H1 (cell line): Measurements from ENCODE around the gene PRRC1. TPM values are rescaled to one million over a fixed set of nuclear protein-coding genes. Genes with fewer than 3 reads are reported as not detected.

Source experiments
- CTCF ChIA-PET: fragments of 300-600 bp; sonication (Branson Sonifier 250); formaldehyde crosslinking; loops from one replicate; lab custom pipeline; 2021; ENCODE audit not compliant: partially characterized antibody; lab: Charles Lee
- POLR2A ChIA-PET: fragments of 300-600 bp; sonication (Branson Sonifier 250); formaldehyde crosslinking; loops from one replicate; lab custom pipeline; 2021; ENCODE audit warnings: inconsistent platforms; ENCODE audit not compliant: partially characterized antibody; lab: Charles Lee
- DNase-seq, 2 experiments: peaks; one replicate each; pipeline versions ENCODE4 v3.0.0 to v3.0.0-alpha.2; 2010 to 2022; ENCODE audit warnings: low spot score in 2 of 2, low read depth in 1 of 2, mixed read lengths in 1 of 2
- FAIRE-seq: peaks from 2 replicates; lab custom pipeline; 2011; peaks lifted over from hg19 to GRCh38; lab: Jason Lieb, UNC
- H2AFZ ChIP-seq: 2 replicates; pipeline ENCODE4 v1.8.1; 2012; ENCODE audit warnings: low read length, inconsistent platforms
- H2AK5ac ChIP-seq: 2 replicates; pipeline ENCODE4 v1.6.1; 2013; ENCODE audit warnings: low read depth, low read length
- H2BK120ac ChIP-seq: replicated peaks from 2 replicates; pipeline ENCODE3; 2013; ENCODE audit warnings: low read depth, low read length, inconsistent platforms
- H2BK12ac ChIP-seq: 2 replicates; pipeline ENCODE4 v1.6.1; 2013; ENCODE audit warnings: low read depth, low read length
- H2BK15ac ChIP-seq: 2 replicates; pipeline ENCODE4 v1.6.1; 2013; ENCODE audit warnings: low read length
- H2BK20ac ChIP-seq: 2 replicates; pipeline ENCODE4 v1.6.1; 2013; ENCODE audit warnings: low read length
- H2BK5ac ChIP-seq: 2 replicates; pipeline ENCODE4 v1.6.1; 2013; ENCODE audit warnings: low read depth, low read length
- H3K14ac ChIP-seq: 2 replicates; pipeline ENCODE4 v1.6.1; 2013; ENCODE audit warnings: inconsistent platforms; ENCODE audit not compliant: insufficient read length
- H3K18ac ChIP-seq: 2 replicates; pipeline ENCODE4 v1.6.1; 2013; ENCODE audit warnings: low read length; ENCODE audit errors: extremely low read depth
- H3K23ac ChIP-seq: 2 replicates; pipeline ENCODE4 v1.6.1; 2013; ENCODE audit warnings: inconsistent platforms; ENCODE audit not compliant: insufficient read length
- H3K23me2 ChIP-seq: 2 replicates; pipeline ENCODE4 v1.6.1; 2013; ENCODE audit warnings: low read depth, low read length
- H3K27ac ChIP-seq: 2 replicates; pipeline ENCODE4 v1.6.1; 2011; ENCODE audit warnings: low read depth, low read length, inconsistent platforms
- H3K27me3 ChIP-seq, 4 experiments: replicated peaks in 1 of 4; 1 replicate in 1 of 4; 2 replicates in 3 of 4; pipeline versions ENCODE4 v1.6.1 to v1.8.1; 2011 to 2013; ENCODE audit warnings: low read length in 3 of 4, mild to moderate bottlenecking in 3 of 4, inconsistent platforms in 2 of 4, mixed read lengths in 2 of 4, moderate library complexity in 1 of 4; ENCODE audit not compliant: control insufficient read depth in 3 of 4, insufficient read depth in 3 of 4; ENCODE audit errors: extremely low read depth in 1 of 4
- H3K36me3 ChIP-seq, 4 experiments: 2 replicates each; pipeline versions ENCODE4 v1.6.1 to v1.8.1; 2011 to 2013; ENCODE audit warnings: mild to moderate bottlenecking in 4 of 4, low read length in 3 of 4, moderate library complexity in 2 of 4, control low read depth in 1 of 4, inconsistent platforms in 1 of 4; ENCODE audit not compliant: insufficient read depth in 4 of 4, control insufficient read depth in 2 of 4
- H3K4ac ChIP-seq: replicated peaks from 2 replicates; pipeline ENCODE3; 2013; ENCODE audit warnings: low read length, low read depth, mixed read lengths, inconsistent platforms; ENCODE audit not compliant: insufficient read length
- H3K4me1 ChIP-seq, 4 experiments: replicated peaks in 1 of 4; 1 replicate in 1 of 4; 2 replicates in 3 of 4; pipeline versions ENCODE4 v1.6.1 to v1.8.1; 2011 to 2013; ENCODE audit warnings: low read length in 3 of 4, inconsistent platforms in 2 of 4, mixed read lengths in 1 of 4; ENCODE audit not compliant: insufficient read depth in 4 of 4, control insufficient read depth in 3 of 4
- H3K4me2 ChIP-seq, 2 experiments: 2 replicates each; pipeline versions ENCODE4 v1.6.1 to v1.8.1; 2011 to 2013; ENCODE audit warnings: low read depth in 2 of 2, low read length in 2 of 2, control low read depth in 1 of 2, inconsistent platforms in 1 of 2, mild to moderate bottlenecking in 1 of 2; ENCODE audit not compliant: insufficient read depth in 1 of 2
- H3K4me3 ChIP-seq, 4 experiments: fragments of 200-600, 300-600 bp in 1 of 4; sonication (generic), shearing (Covaris generic), sonication (Bioruptor Twin) in 1 of 4; 2 replicates each; pipeline versions ENCODE4 v1.5.1 to v1.8.1; 2011 to 2016; ENCODE audit warnings: low read length in 4 of 4, low read depth in 3 of 4, control low read depth in 2 of 4, inconsistent platforms in 2 of 4, mild to moderate bottlenecking in 2 of 4, mixed read lengths in 1 of 4, moderate library complexity in 1 of 4; ENCODE audit not compliant: insufficient read depth in 2 of 4; ENCODE audit errors: extremely low read depth in 1 of 4
- H3K56ac ChIP-seq: replicated peaks from 2 replicates; pipeline ENCODE3; 2013; ENCODE audit warnings: low read depth, mild to moderate bottlenecking, mixed read lengths, low read length, inconsistent platforms; ENCODE audit not compliant: insufficient read length
- H3K79me1 ChIP-seq: 2 replicates; pipeline ENCODE4 v1.6.1; 2013; ENCODE audit warnings: low read depth, low read length, control low read depth
- H3K79me2 ChIP-seq, 2 experiments: 2 replicates each; pipeline versions ENCODE4 v1.6.1 to v1.8.1; 2012 to 2013; ENCODE audit warnings: low read length in 2 of 2, mild to moderate bottlenecking in 2 of 2, inconsistent platforms in 1 of 2; ENCODE audit not compliant: insufficient read depth in 2 of 2, control insufficient read depth in 1 of 2
- H3K9ac ChIP-seq, 4 experiments: replicated peaks in 1 of 4; 1 replicate in 1 of 4; 2 replicates in 3 of 4; pipeline versions ENCODE4 v1.6.1 to v1.8.1; 2011 to 2013; ENCODE audit warnings: low read depth in 3 of 4, low read length in 3 of 4, control low read depth in 2 of 4, mild to moderate bottlenecking in 2 of 4, moderate library complexity in 2 of 4, inconsistent platforms in 1 of 4; ENCODE audit errors: extremely low read depth in 1 of 4
- H3K9me3 ChIP-seq, 2 experiments: 2 replicates each; pipeline versions ENCODE4 v1.6.1 to v1.8.1; 2012 to 2013; ENCODE audit warnings: mild to moderate bottlenecking in 2 of 2, moderate library complexity in 2 of 2, control low read depth in 1 of 2, inconsistent platforms in 1 of 2, low read depth in 1 of 2, low read length in 1 of 2, mixed read lengths in 1 of 2; ENCODE audit not compliant: insufficient read depth in 2 of 2
- H4K20me1 ChIP-seq, 2 experiments: replicated peaks in 1 of 2; 2 replicates each; pipeline versions ENCODE3 to v1.8.1; 2011 to 2013; ENCODE audit warnings: inconsistent platforms in 2 of 2, low read length in 2 of 2, mild to moderate bottlenecking in 1 of 2; ENCODE audit not compliant: insufficient read depth in 2 of 2, control insufficient read depth in 1 of 2
- H4K5ac ChIP-seq: 2 replicates; pipeline ENCODE4 v1.6.1; 2013; ENCODE audit warnings: low read length, low read depth, mixed read lengths, inconsistent platforms; ENCODE audit not compliant: insufficient read length
- H4K8ac ChIP-seq: 2 replicates; pipeline ENCODE4 v1.8.0; 2013; ENCODE audit warnings: mild to moderate bottlenecking, moderate library complexity, low read length, inconsistent platforms; ENCODE audit not compliant: insufficient read depth; ENCODE audit errors: extremely low read depth
- H4K91ac ChIP-seq: replicated peaks from 2 replicates; pipeline ENCODE3; 2013; ENCODE audit warnings: low read length, mixed read lengths, inconsistent platforms; ENCODE audit not compliant: insufficient read length
- ATF3 ChIP-seq: IDR thresholded peaks from 2 replicates; pipeline ENCODE4 v1.6.1; 2011; ENCODE audit warnings: low read depth, mild to moderate bottlenecking, low read length; ENCODE audit not compliant: insufficient read depth
- POLR2AphosphoS5 ChIP-seq: IDR thresholded peaks from 2 replicates; pipeline ENCODE4 v1.6.1; 2011; ENCODE audit warnings: low read depth, low read length
- WGBS, 2 experiments: shearing (Covaris generic) in 1 of 2; methylation state at CpG; one replicate each; pipeline versions ENCODE4 v1.1.6 to v1.1.7; 2013 to 2015; ENCODE audit warnings: low lambda C conversion rate in 2 of 2, mixed read lengths in 2 of 2, inconsistent platforms in 1 of 2, low coverage in 1 of 2, missing lambda C conversion rate in 1 of 2; ENCODE audit not compliant: insufficient replicate concordance in 2 of 2, insufficient coverage in 1 of 2, insufficient read length in 1 of 2; ENCODE audit errors: extremely low coverage in 1 of 2, missing lambda C conversion rate in 1 of 2; 5-methylcytosine and 5-hydroxymethylcytosine counted together
- polyA plus RNA-seq, 7 experiments: library from polyadenylated mRNA; depleted of rRNA in 3 of 7; stranded (reverse) in 5 of 7; unstranded in 2 of 7; fragments of >200 nt in 5 of 7; fragments of 200-250 nt in 2 of 7; gene quantifications; 1 replicate in 5 of 7; 2 replicates in 1 of 7; 4 replicates in 1 of 7; pipeline versions ENCODE4 v1.2.1 to v1.2.3, GENCODE V29; 2011 to 2013; ENCODE audit warnings: missing spikeins in 2 of 7, mixed read lengths in 2 of 7
- total RNA-seq: library from RNA; stranded (reverse); fragmentation: NEBNext Ultra II Directional; extraction: Animal tissue kit (Norgen Biotek cat#: 25700); gene quantifications from 2 replicates; pipeline ENCODE4 v1.2.1, GENCODE V29; 2021

The PRRC1 gene
- total and polyA plus RNA-seq, 2 of the 8 experiments (the other 6 are each of a cell fraction or from before 2014, with no cell fraction given): 54.6 to 78.6 TPM

- Histone ChIP-seq H4K91ac (no peak overlapping the region), H3K4ac (no peak overlapping the region), H3K4me2 (no peak overlapping the region), H4K5ac (no peak overlapping the region), H3K27me3 (no peaks in the 10 kb centered on the region), H2AFZ (no peak overlapping the region), H3K14ac (no peak overlapping the region), H3K36me3 (no peaks in the 10 kb centered on the region), H3K79me2 (no peaks in the 10 kb centered on the region), H3K23ac (no peak overlapping the region), H2BK15ac (no peak overlapping the region), H2BK20ac (no peak overlapping the region), H3K9ac (no peak overlapping the region), H3K23me2 (no peaks in the 10 kb centered on the region), H3K27ac (no peak overlapping the region), H4K20me1 (no peaks in the 10 kb centered on the region), H4K8ac (no peak overlapping the region), H2AK5ac (no peak overlapping the region), H3K4me1 (no peaks in the 10 kb centered on the region), H2BK5ac (no peak overlapping the region), H3K9me3 (no peaks in the 10 kb centered on the region), H3K56ac (no peak overlapping the region), H3K4me3 (no peak overlapping the region), H2BK12ac (no peak overlapping the region), H3K18ac (no peak overlapping the region), H3K79me1 (no peaks in the 10 kb centered on the region), H2BK120ac (no peak overlapping the region)
- WGBS, 2 experiments: 90% methylated on average over 5 of the region's 5 CpGs; no CpG with 5 or more reads in 1 of the 2 experiments
- ChIA-PET CTCF (interaction anchor here (0.7 to 2.2 kb wide), 4 partner anchors 12 to 284 kb away, joined by 3 to 12 read pairs (median 3); no protein-coding TSS in a partner anchor), POLR2A (no interaction called here)
- FAIRE-seq (no peak), DNase-seq (no peak)
- TF ChIP-seq ATF3 (no peak), POLR2AphosphoS5 (no peak)
Measured at GRCh38 chr5:127574852-127575679, 57.6 kb downstream of the PRRC1 start.
